OCI-LY7 (cell line): ENCODE data around the gene ICAM2. TPM values are rescaled to one million over a fixed set of nuclear protein-coding genes. Genes with fewer than 3 reads are reported as not detected.
A peak's percentile ranks its signal among the peaks of the same experiment; 100 is the strongest.

Source experiments
- BruUV-seq: library from RNA; stranded (reverse); fragments of 400-500 nt; replicated peaks from 2 replicates; lab custom pipeline; 2021; lab: Mats Ljungman, UMichigan
- CTCF ChIA-PET: fragments of 300-600 bp; sonication (Branson Sonifier 250); formaldehyde crosslinking; loops from one replicate; lab custom pipeline; 2022; ENCODE audit warnings: antibody characterized with exemption; ENCODE audit not compliant: unreplicated experiment; lab: Charles Lee
- POLR2A ChIA-PET: fragments of 300-600 bp; sonication (Branson Sonifier 250); formaldehyde crosslinking; loops from one replicate; lab custom pipeline; 2022; ENCODE audit warnings: antibody characterized with exemption; lab: Charles Lee
- DNase-seq: peaks from one replicate; pipeline ENCODE4 v3.0.0-alpha.2; 2015; ENCODE audit warnings: low spot score
- H2AFZ ChIP-seq: fragments of 200-600 bp; sonication (generic), shearing (Covaris generic); 2 replicates; pipeline ENCODE4 v1.6.1; 2014; ENCODE audit warnings: mild to moderate bottlenecking, antibody characterized with exemption, low read length, moderate library complexity
- H3K27ac ChIP-seq: fragments of 200-600 bp; sonication (generic); 2 replicates; pipeline ENCODE4 v1.5.1; 2014; ENCODE audit warnings: mixed run types, low read depth, mild to moderate bottlenecking, moderate library complexity, low read length, inconsistent platforms; ENCODE audit not compliant: poor library complexity, severe bottlenecking
- H3K36me3 ChIP-seq: fragments of 200-600 bp; sonication (generic); 2 replicates; pipeline ENCODE4 v1.6.1; 2014; ENCODE audit warnings: mild to moderate bottlenecking, antibody characterized with exemption, low read length, moderate library complexity, mixed read lengths; ENCODE audit not compliant: insufficient read depth
- H3K4me1 ChIP-seq: fragments of 200-600 bp; sonication (generic); 2 replicates; pipeline ENCODE4 v1.5.1; 2014; ENCODE audit warnings: mild to moderate bottlenecking, low read length; ENCODE audit not compliant: insufficient read depth, poor library complexity, severe bottlenecking
- H3K4me2 ChIP-seq: fragments of 200-600 bp; sonication (generic); 2 replicates; pipeline ENCODE4 v1.6.1; 2014; ENCODE audit warnings: mild to moderate bottlenecking, low read length
- H3K4me3 ChIP-seq: fragments of 200-600 bp; sonication (generic); 2 replicates; pipeline ENCODE4 v1.5.1; 2014; ENCODE audit warnings: mild to moderate bottlenecking, low read depth, low read length; ENCODE audit not compliant: poor library complexity, severe bottlenecking
- H3K79me2 ChIP-seq: fragments of 200-600 bp; sonication (generic); 2 replicates; pipeline ENCODE4 v1.6.1; 2016; ENCODE audit warnings: low read depth, mild to moderate bottlenecking, low read length, moderate library complexity, mixed read lengths; ENCODE audit not compliant: insufficient read depth
- H3K9me2 ChIP-seq: fragments of 200-600 bp; sonication (generic); 2 replicates; pipeline ENCODE4 v1.6.1; 2016; ENCODE audit warnings: mild to moderate bottlenecking, low read length, mixed read lengths; ENCODE audit not compliant: insufficient read depth
- H3K9me3 ChIP-seq: fragments of 200-600 bp; sonication (generic); 2 replicates; pipeline ENCODE4 v1.6.1; 2014; ENCODE audit warnings: mild to moderate bottlenecking, mixed run types, low read length, mixed read lengths
- H4K20me1 ChIP-seq: fragments of 200-600 bp; sonication (generic); 2 replicates; pipeline ENCODE4 v1.6.1; 2014; ENCODE audit warnings: mild to moderate bottlenecking, antibody characterized with exemption, low read length, moderate library complexity, mixed read lengths; ENCODE audit not compliant: insufficient read depth
- EZH2phosphoT487 ChIP-seq: fragments of 200-600 bp; sonication (generic); IDR thresholded peaks from 2 replicates; pipeline ENCODE4 v1.6.1; 2018; ENCODE audit warnings: low read depth, borderline replicate concordance, mild to moderate bottlenecking, mixed run types, antibody characterized with exemption, low read length, moderate library complexity, mixed read lengths
- intact Hi-C: fragments of 100-400 bp; cut with micrococcal nuclease; formaldehyde crosslinking; loops from one replicate; pipeline ENCODE4 v1.10.0; 2022; ENCODE audit not compliant: unreplicated experiment
- total RNA-seq, 2 experiments: library from RNA; depleted of rRNA in 1 of 2; stranded (reverse); fragments of >200 nt in 1 of 2; shearing (Covaris generic) in 1 of 2; gene quantifications; 2 replicates each; pipeline ENCODE4 v1.2.3, GENCODE V29; 2014 to 2022
- TF ChIP-seq, protein P1 (sequence below): fragments of 200-600 bp; sonication (generic); conservative IDR thresholded peaks from 2 replicates; pipeline ENCODE4 v1.5.1; 2014; ENCODE audit warnings: mild to moderate bottlenecking, antibody characterized with exemption, low read length, moderate library complexity, mixed read lengths

ICAM2 gene
- total RNA-seq, 2 experiments from 2014 or later: 88.7 to 112 TPM

GRCh38 chr17:63955232-63955631 lies 65.2 kb downstream of the ICAM2 start:
- peak; percentile 45 for DNase-seq
- POLR2A ChIA-PET: interaction anchor here (1.2 to 1.7 kb wide), 4 partner anchors 9 to 35 kb away, joined by 4 to 10 read pairs (median 6); partner anchors contain the start of gene CD79B

GRCh38 chr17:63954402-63955063 lies 65.9 kb downstream of the ICAM2 start:
- Histone ChIP-seq H3K4me1 (peaks cover 44% of the 10 kb centered on the region), H4K20me1 (no peaks in the 10 kb centered on the region), H2AFZ (peak overlapping the region; percentile 64), H3K9me3 (no peaks in the 10 kb centered on the region), H3K9me2 (no peaks in the 10 kb centered on the region), H3K27ac (peak overlapping the region; percentile 89), H3K4me3 (peak overlapping the region; percentile 44), H3K79me2 (no peaks in the 10 kb centered on the region), H3K4me2 (peak overlapping the region; percentile 80), H3K36me3 (no peaks in the 10 kb centered on the region)
- ChIA-PET POLR2A (interaction anchor here (0.6 to 1.7 kb wide), 6 partner anchors 8 to 35 kb away, joined by 3 to 10 read pairs (median 4); partner anchors contain the start of gene CD79B), CTCF (interaction anchor here (0.7 to 2.2 kb wide), 6 partner anchors 8 to 87 kb away, joined by 3 to 17 read pairs (median 5); partner anchors contain the start of gene GH1)
- intact Hi-C loops: loop anchor here (2.0 kb wide), 2 partner anchors 36 to 178 kb away; no protein-coding TSS in a partner anchor
- DNase-seq: peak; percentile 91
- BruUV-seq: no TSS peak
- TF ChIP-seq, protein P1, sequence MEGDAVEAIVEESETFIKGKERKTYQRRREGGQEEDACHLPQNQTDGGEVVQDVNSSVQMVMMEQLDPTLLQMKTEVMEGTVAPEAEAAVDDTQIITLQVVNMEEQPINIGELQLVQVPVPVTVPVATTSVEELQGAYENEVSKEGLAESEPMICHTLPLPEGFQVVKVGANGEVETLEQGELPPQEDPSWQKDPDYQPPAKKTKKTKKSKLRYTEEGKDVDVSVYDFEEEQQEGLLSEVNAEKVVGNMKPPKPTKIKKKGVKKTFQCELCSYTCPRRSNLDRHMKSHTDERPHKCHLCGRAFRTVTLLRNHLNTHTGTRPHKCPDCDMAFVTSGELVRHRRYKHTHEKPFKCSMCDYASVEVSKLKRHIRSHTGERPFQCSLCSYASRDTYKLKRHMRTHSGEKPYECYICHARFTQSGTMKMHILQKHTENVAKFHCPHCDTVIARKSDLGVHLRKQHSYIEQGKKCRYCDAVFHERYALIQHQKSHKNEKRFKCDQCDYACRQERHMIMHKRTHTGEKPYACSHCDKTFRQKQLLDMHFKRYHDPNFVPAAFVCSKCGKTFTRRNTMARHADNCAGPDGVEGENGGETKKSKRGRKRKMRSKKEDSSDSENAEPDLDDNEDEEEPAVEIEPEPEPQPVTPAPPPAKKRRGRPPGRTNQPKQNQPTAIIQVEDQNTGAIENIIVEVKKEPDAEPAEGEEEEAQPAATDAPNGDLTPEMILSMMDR: peak; percentile 73
- TF ChIP-seq EZH2phosphoT487: no peak

More at GRCh38 chr17:63955232-63955631, 65.2 kb downstream of the ICAM2 start:
- H3K9me3 ChIP-seq: no peaks in the 10 kb centered on the region
- H3K36me3 ChIP-seq: no peaks in the 10 kb centered on the region
- no peaks in the 10 kb centered on the region for H3K9me2 ChIP-seq
- peak overlapping the region; percentile 89 for H3K27ac ChIP-seq
- peak overlapping the region; percentile 64; the same call in 1 of the 2 replicates for H2AFZ ChIP-seq
- intact Hi-C loops: loop anchor here (2.0 kb wide), 2 partner anchors 36 to 178 kb away; no protein-coding TSS in a partner anchor
- H3K4me1 ChIP-seq: peaks cover 42% of the 10 kb centered on the region
- H3K4me3 ChIP-seq: peak overlapping the region; percentile 5
- no peaks in the 10 kb centered on the region for H4K20me1 ChIP-seq
- CTCF ChIA-PET: interaction anchor here (0.7 to 2.2 kb wide), 4 partner anchors 9 to 58 kb away, joined by 3 to 17 read pairs (median 6); partner anchors contain the start of gene GH1
- no TSS peak for BruUV-seq
- no peaks in the 10 kb centered on the region for H3K79me2 ChIP-seq
- peak overlapping the region; percentile 80 for H3K4me2 ChIP-seq
- TF ChIP-seq EZH2phosphoT487: no peak
- TF ChIP-seq, protein P1: no peak

Other genes with a start within 250 kb of the ICAM2 start
- 27.5 and 37.6 TPM in 2 replicates for gene CCDC47, start 247.0 kb downstream of the ICAM2 start, total RNA-seq (2014; rRNA removed; shearing (Covaris generic))
- gene CCDC47, start 247.0 kb downstream of the ICAM2 start, total RNA-seq (2022): 37.8 and 50.3 TPM in 2 replicates
- gene DDX42, start 246.5 kb downstream of the ICAM2 start, total RNA-seq (2014; rRNA removed; shearing (Covaris generic)): 74.1 and 85.1 TPM in 2 replicates
- 145 and 156 TPM in 2 replicates for gene DDX42, start 246.5 kb downstream of the ICAM2 start, total RNA-seq (2022)
- gene PSMC5, start 193.2 kb downstream of the ICAM2 start, total RNA-seq (2014; rRNA removed; shearing (Covaris generic)): 32.6 and 42.7 TPM in 2 replicates
- 80.0 and 105 TPM in 2 replicates for gene PSMC5, start 193.2 kb downstream of the ICAM2 start, total RNA-seq (2022)
- 32.4 and 43.0 TPM in 2 replicates for gene FTSJ3, start 193.0 kb downstream of the ICAM2 start, total RNA-seq (2014; rRNA removed; shearing (Covaris generic))
- gene FTSJ3, start 193.0 kb downstream of the ICAM2 start, total RNA-seq (2022): 38.2 and 49.0 TPM in 2 replicates
- 112 and 120 TPM in 2 replicates for gene SMARCD2, start 177.9 kb downstream of the ICAM2 start, total RNA-seq (2014; rRNA removed; shearing (Covaris generic))
- gene SMARCD2, start 177.9 kb downstream of the ICAM2 start, total RNA-seq (2022): 127 and 136 TPM in 2 replicates
- gene CSH2, start 147.0 kb downstream of the ICAM2 start, total RNA-seq (2014; rRNA removed; shearing (Covaris generic)): not detected in 2 replicates
- gene CSH2, start 147.0 kb downstream of the ICAM2 start, total RNA-seq (2022): not detected in 2 replicates
- not detected in 2 replicates for gene GH2, start 138.7 kb downstream of the ICAM2 start, total RNA-seq (2014; rRNA removed; shearing (Covaris generic))
- gene GH2, start 138.7 kb downstream of the ICAM2 start, total RNA-seq (2022): not detected in 2 replicates
- gene CSH1, start 124.1 kb downstream of the ICAM2 start, total RNA-seq (2014; rRNA removed; shearing (Covaris generic)): not detected in 2 replicates
- gene CSH1, start 124.1 kb downstream of the ICAM2 start, total RNA-seq (2022): not detected in 2 replicates
- not detected in 2 replicates for gene CSHL1, start 109.4 kb downstream of the ICAM2 start, total RNA-seq (2014; rRNA removed; shearing (Covaris generic))
- not detected in 2 replicates for gene CSHL1, start 109.4 kb downstream of the ICAM2 start, total RNA-seq (2022)
- 0.21 and 4.3 TPM in 2 replicates for gene GH1, start 101.8 kb downstream of the ICAM2 start, total RNA-seq (2014; rRNA removed; shearing (Covaris generic))
- 0.96 TPM in 1 of 2 replicates, not detected in the other for gene GH1, start 101.8 kb downstream of the ICAM2 start, total RNA-seq (2022)
- 743 and 751 TPM in 2 replicates for gene CD79B, start 88.3 kb downstream of the ICAM2 start, total RNA-seq (2014; rRNA removed; shearing (Covaris generic))
- gene CD79B, start 88.3 kb downstream of the ICAM2 start, total RNA-seq (2022): 457 and 479 TPM in 2 replicates
- gene SCN4A, start 47.7 kb downstream of the ICAM2 start, total RNA-seq (2014; rRNA removed; shearing (Covaris generic)): 3.0 and 6.4 TPM in 2 replicates
- 9.0 and 11.9 TPM in 2 replicates for gene SCN4A, start 47.7 kb downstream of the ICAM2 start, total RNA-seq (2022)
- 0.16 TPM in 1 of 2 replicates, not detected in the other for gene PRR29, start 22.3 kb downstream of the ICAM2 start, total RNA-seq (2014; rRNA removed; shearing (Covaris generic))
- 0.29 TPM in 1 of 2 replicates, not detected in the other for gene PRR29, start 22.3 kb downstream of the ICAM2 start, total RNA-seq (2022)
- 14.7 and 22.0 TPM in 2 replicates for gene ERN1, start 109.5 kb upstream of the ICAM2 start, total RNA-seq (2014; rRNA removed; shearing (Covaris generic))
- 65.6 and 70.3 TPM in 2 replicates for gene ERN1, start 109.5 kb upstream of the ICAM2 start, total RNA-seq (2022)
- 7.4 and 8.5 TPM in 2 replicates for gene TEX2, start 242.6 kb upstream of the ICAM2 start, total RNA-seq (2014; rRNA removed; shearing (Covaris generic))
- gene TEX2, start 242.6 kb upstream of the ICAM2 start, total RNA-seq (2022): 12.4 and 13.9 TPM in 2 replicates